Neural cell (in vitro differentiated cells): ENCODE results near the gene CDK11B. TPM values are rescaled to one million over a fixed set of nuclear protein-coding genes. Genes with fewer than 3 reads are reported as not detected.

ENCODE experiments used
- H2AFZ ChIP-seq: fragments of 200-600, 300-800 bp; sonication (generic), shearing (Covaris generic); 2 replicates; pipeline ENCODE4 v1.6.0; 2014; ENCODE audit warnings: low read depth, mild to moderate bottlenecking, antibody characterized with exemption, low read length, moderate library complexity
- H3F3A ChIP-seq: fragments of 200-600 bp; shearing (Covaris generic); 2 replicates; pipeline ENCODE4 v1.6.1; 2016; ENCODE audit warnings: mild to moderate bottlenecking, moderate library complexity, mixed read lengths, antibody characterized with exemption, low read length; ENCODE audit not compliant: insufficient read depth, poor library complexity, severe bottlenecking
- H3K27ac ChIP-seq: fragments of 200-600, 300-800 bp; sonication (generic), shearing (Covaris generic); 2 replicates; pipeline ENCODE4 v1.5.1; 2014; ENCODE audit warnings: mild to moderate bottlenecking, low read length, moderate library complexity
- H3K27me3 ChIP-seq: fragments of 300-800, 200-600 bp; sonication (generic), shearing (Covaris generic); 2 replicates; pipeline ENCODE4 v1.6.0; 2014; ENCODE audit warnings: mild to moderate bottlenecking, low read depth, low read length, moderate library complexity; ENCODE audit not compliant: insufficient read depth
- H3K36me3 ChIP-seq: fragments of 300-800, 200-600 bp; sonication (generic), shearing (Covaris generic); 2 replicates; pipeline ENCODE4 v1.5.1; 2014; ENCODE audit warnings: mild to moderate bottlenecking, antibody characterized with exemption, low read length, moderate library complexity; ENCODE audit not compliant: insufficient read depth
- H3K4me2 ChIP-seq: fragments of 300-800, 200-600 bp; sonication (generic), shearing (Covaris generic); 2 replicates; pipeline ENCODE4 v1.6.0; 2014; ENCODE audit warnings: mild to moderate bottlenecking, low read length
- H3K4me3 ChIP-seq: fragments of 300-800, 200-600 bp; sonication (generic), shearing (Covaris generic); 2 replicates; pipeline ENCODE4 v1.5.1; 2014; ENCODE audit warnings: mild to moderate bottlenecking, low read length, moderate library complexity
- H3K79me2 ChIP-seq: fragments of 200-600 bp; shearing (Covaris generic); replicated peaks from 2 replicates; pipeline ENCODE4 v1.6.0; 2014; ENCODE audit warnings: mild to moderate bottlenecking, low read length, moderate library complexity; ENCODE audit not compliant: insufficient read depth
- H3K9ac ChIP-seq: fragments of 300-800, 200-600 bp; sonication (generic), shearing (Covaris generic); 2 replicates; pipeline ENCODE4 v1.6.1; 2016; ENCODE audit warnings: mild to moderate bottlenecking, low read length, mixed read lengths
- H3K9me2 ChIP-seq: fragments of 200-600 bp; shearing (Covaris generic); 2 replicates; pipeline ENCODE4 v1.6.1; 2016; ENCODE audit warnings: mild to moderate bottlenecking, low read length, mixed read lengths; ENCODE audit not compliant: insufficient read depth
- H3K9me3 ChIP-seq: fragments of 200-600, 300-800 bp; sonication (generic), shearing (Covaris generic); 2 replicates; pipeline ENCODE4 v1.6.1; 2016; ENCODE audit warnings: mild to moderate bottlenecking, mixed run types, low read length, moderate library complexity, mixed read lengths
- H4K20me1 ChIP-seq: fragments of 200-600 bp; shearing (Covaris generic); 2 replicates; pipeline ENCODE4 v1.6.1; 2016; ENCODE audit warnings: mild to moderate bottlenecking, mixed run types; ENCODE audit not compliant: insufficient read depth
- EP300 ChIP-seq: fragments of 450-650 bp; conservative IDR thresholded peaks from 2 replicates; pipeline ENCODE4 v1.6.1; 2014; ENCODE audit warnings: antibody characterized with exemption, mild to moderate bottlenecking, moderate library complexity; ENCODE audit not compliant: poor library complexity, severe bottlenecking
- EZH2 ChIP-seq: fragments of 200-600, 300-800 bp; shearing (Covaris generic), sonication (generic); IDR thresholded peaks from 2 replicates; pipeline ENCODE4 v1.6.1; 2014; ENCODE audit warnings: antibody characterized with exemption, low read length, borderline replicate concordance, mild to moderate bottlenecking; ENCODE audit not compliant: insufficient read depth, poor library complexity, severe bottlenecking
- MXI1 ChIP-seq: fragments of 450-650 bp; conservative IDR thresholded peaks from 2 replicates; pipeline ENCODE4 v1.6.1; 2014; ENCODE audit warnings: antibody characterized with exemption, mild to moderate bottlenecking; ENCODE audit not compliant: poor library complexity, severe bottlenecking
- POLR2AphosphoS5 ChIP-seq: IDR thresholded peaks from 2 replicates; pipeline ENCODE4 v1.6.1; 2012
- RAD21 ChIP-seq: fragments of 450-650 bp; conservative IDR thresholded peaks from 2 replicates; pipeline ENCODE4 v1.6.1; 2014; ENCODE audit warnings: antibody characterized with exemption, mild to moderate bottlenecking, moderate library complexity
- SMC3 ChIP-seq: fragments of 450-650 bp; conservative IDR thresholded peaks from 2 replicates; pipeline ENCODE4 v1.6.1; 2014; ENCODE audit warnings: antibody characterized with exemption, mild to moderate bottlenecking, moderate library complexity; ENCODE audit not compliant: poor library complexity
- TAF1 ChIP-seq: IDR thresholded peaks from 2 replicates; pipeline ENCODE4 v1.6.1; 2012; ENCODE audit warnings: low read depth
- polyA plus RNA-seq: library from polyadenylated mRNA; depleted of rRNA; stranded (reverse); fragments of >200 nt; gene quantifications from 2 replicates; pipeline ENCODE4 v1.2.3, GENCODE V29; 2014
- TF ChIP-seq, protein P1 (sequence below): IDR thresholded peaks from 2 replicates; pipeline ENCODE4 v1.6.1; 2012; ENCODE audit warnings: borderline replicate concordance
- TF ChIP-seq, protein P2 (sequence below): fragments of 450-650 bp; IDR thresholded peaks from 2 replicates; pipeline ENCODE4 v1.5.1; 2014; ENCODE audit warnings: antibody characterized with exemption, mild to moderate bottlenecking, moderate library complexity; ENCODE audit not compliant: poor library complexity, severe bottlenecking

CDK11B gene
- polyA plus RNA-seq, 1 donor from 2014 or later, result 9.6 TPM

DNA sequence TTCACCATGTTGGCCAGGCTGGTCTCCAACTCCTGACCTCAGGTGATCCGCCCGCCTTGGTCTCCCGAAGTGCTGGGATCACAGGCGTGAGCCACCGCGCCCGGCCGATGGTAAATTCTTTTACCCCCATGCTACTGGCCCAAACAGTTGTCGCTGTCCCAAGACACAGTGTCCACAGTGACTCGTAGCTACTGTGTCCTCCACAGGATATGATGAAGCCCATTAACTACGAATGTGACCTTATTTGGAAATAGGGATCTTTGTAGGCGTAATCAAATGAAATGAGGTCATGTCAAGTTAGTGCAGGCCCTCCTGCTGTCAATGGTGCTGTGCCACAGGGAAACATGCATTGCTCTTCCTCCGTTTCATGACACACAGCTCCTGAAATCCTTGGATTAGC is 67.4 kb downstream of the CDK11B start:
- Histone ChIP-seq H2AFZ (no peak overlapping the region), H3K9me3 (no peaks in the 10 kb centered on the region), H3K27me3 (no peaks in the 10 kb centered on the region), H3F3A (no peaks in the 10 kb centered on the region), H3K9me2 (no peaks in the 10 kb centered on the region), H3K4me2 (no peak overlapping the region), H3K4me3 (no peak overlapping the region), H4K20me1 (no peaks in the 10 kb centered on the region), H3K36me3 (no peaks in the 10 kb centered on the region), H3K9ac (no peak overlapping the region), H3K27ac (no peak overlapping the region), H3K79me2 (no peaks in the 10 kb centered on the region)
- TF ChIP-seq TAF1, result no peak
- no peak for TF ChIP-seq SMC3
- TF ChIP-seq MXI1, result no peak
- TF ChIP-seq, protein P1, sequence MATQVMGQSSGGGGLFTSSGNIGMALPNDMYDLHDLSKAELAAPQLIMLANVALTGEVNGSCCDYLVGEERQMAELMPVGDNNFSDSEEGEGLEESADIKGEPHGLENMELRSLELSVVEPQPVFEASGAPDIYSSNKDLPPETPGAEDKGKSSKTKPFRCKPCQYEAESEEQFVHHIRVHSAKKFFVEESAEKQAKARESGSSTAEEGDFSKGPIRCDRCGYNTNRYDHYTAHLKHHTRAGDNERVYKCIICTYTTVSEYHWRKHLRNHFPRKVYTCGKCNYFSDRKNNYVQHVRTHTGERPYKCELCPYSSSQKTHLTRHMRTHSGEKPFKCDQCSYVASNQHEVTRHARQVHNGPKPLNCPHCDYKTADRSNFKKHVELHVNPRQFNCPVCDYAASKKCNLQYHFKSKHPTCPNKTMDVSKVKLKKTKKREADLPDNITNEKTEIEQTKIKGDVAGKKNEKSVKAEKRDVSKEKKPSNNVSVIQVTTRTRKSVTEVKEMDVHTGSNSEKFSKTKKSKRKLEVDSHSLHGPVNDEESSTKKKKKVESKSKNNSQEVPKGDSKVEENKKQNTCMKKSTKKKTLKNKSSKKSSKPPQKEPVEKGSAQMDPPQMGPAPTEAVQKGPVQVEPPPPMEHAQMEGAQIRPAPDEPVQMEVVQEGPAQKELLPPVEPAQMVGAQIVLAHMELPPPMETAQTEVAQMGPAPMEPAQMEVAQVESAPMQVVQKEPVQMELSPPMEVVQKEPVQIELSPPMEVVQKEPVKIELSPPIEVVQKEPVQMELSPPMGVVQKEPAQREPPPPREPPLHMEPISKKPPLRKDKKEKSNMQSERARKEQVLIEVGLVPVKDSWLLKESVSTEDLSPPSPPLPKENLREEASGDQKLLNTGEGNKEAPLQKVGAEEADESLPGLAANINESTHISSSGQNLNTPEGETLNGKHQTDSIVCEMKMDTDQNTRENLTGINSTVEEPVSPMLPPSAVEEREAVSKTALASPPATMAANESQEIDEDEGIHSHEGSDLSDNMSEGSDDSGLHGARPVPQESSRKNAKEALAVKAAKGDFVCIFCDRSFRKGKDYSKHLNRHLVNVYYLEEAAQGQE, result no peak
- TF ChIP-seq POLR2AphosphoS5, result no peak
- no peak for TF ChIP-seq EP300
- TF ChIP-seq RAD21, result no peak
- no peak for TF ChIP-seq EZH2
- TF ChIP-seq, protein P2, sequence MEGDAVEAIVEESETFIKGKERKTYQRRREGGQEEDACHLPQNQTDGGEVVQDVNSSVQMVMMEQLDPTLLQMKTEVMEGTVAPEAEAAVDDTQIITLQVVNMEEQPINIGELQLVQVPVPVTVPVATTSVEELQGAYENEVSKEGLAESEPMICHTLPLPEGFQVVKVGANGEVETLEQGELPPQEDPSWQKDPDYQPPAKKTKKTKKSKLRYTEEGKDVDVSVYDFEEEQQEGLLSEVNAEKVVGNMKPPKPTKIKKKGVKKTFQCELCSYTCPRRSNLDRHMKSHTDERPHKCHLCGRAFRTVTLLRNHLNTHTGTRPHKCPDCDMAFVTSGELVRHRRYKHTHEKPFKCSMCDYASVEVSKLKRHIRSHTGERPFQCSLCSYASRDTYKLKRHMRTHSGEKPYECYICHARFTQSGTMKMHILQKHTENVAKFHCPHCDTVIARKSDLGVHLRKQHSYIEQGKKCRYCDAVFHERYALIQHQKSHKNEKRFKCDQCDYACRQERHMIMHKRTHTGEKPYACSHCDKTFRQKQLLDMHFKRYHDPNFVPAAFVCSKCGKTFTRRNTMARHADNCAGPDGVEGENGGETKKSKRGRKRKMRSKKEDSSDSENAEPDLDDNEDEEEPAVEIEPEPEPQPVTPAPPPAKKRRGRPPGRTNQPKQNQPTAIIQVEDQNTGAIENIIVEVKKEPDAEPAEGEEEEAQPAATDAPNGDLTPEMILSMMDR, result no peak

Other genes with a start within 250 kb of the CDK11B start
- 0.28 TPM in 1 of 2 replicates, not detected in the other for gene ANKRD65, start 237.7 kb downstream of the CDK11B start, polyA plus RNA-seq
- gene VWA1, start 223.3 kb downstream of the CDK11B start, polyA plus RNA-seq, result 0.88 and 1.4 TPM in 2 replicates
- gene ATAD3C, start 209.3 kb downstream of the CDK11B start, polyA plus RNA-seq, result not detected in 2 replicates
- gene ATAD3B, start 187.2 kb downstream of the CDK11B start, polyA plus RNA-seq, result 51.3 and 57.2 TPM in 2 replicates
- 30.3 and 42.7 TPM in 2 replicates for gene ATAD3A, start 146.8 kb downstream of the CDK11B start, polyA plus RNA-seq
- gene TMEM240, start 118.4 kb downstream of the CDK11B start, polyA plus RNA-seq, result 46.7 and 52.1 TPM in 2 replicates
- 56.2 and 66.3 TPM in 2 replicates for gene SSU72, start 84.1 kb downstream of the CDK11B start, polyA plus RNA-seq
- gene FNDC10, start 58.9 kb downstream of the CDK11B start, polyA plus RNA-seq, result 4.5 and 6.2 TPM in 2 replicates
- gene MIB2, start 43.5 kb downstream of the CDK11B start, polyA plus RNA-seq, result 106 and 153 TPM in 2 replicates
- gene MMP23B, start 26.8 kb downstream of the CDK11B start, polyA plus RNA-seq, result 0.98 and 4.3 TPM in 2 replicates
- 93.2 and 112 TPM in 2 replicates for gene SLC35E2B, start 33.8 kb upstream of the CDK11B start, polyA plus RNA-seq
- 19.3 and 20.2 TPM in 2 replicates for gene CDK11A, start 65.4 kb upstream of the CDK11B start, polyA plus RNA-seq
- gene NADK, start 119.5 kb upstream of the CDK11B start, polyA plus RNA-seq, result 38.5 and 55.5 TPM in 2 replicates
- gene GNB1, start 232.1 kb upstream of the CDK11B start, polyA plus RNA-seq, result 308 and 325 TPM in 2 replicates